Activated naive CD4-positive, alpha-beta T cell treated with anti-CD3 and anti-CD28 coated beads, Interleukin-2, amount 10 ng/mL, durations not matched to agents 7 days and 5 days (primary cell): Measurements from ENCODE around the gene SLC1A1.

Experiments
- CTCF ChIA-PET: fragments of 350-600 bp; sonication (Branson Sonifier 250); formaldehyde crosslinking; loops from one replicate; lab custom pipeline; 2021; ENCODE audit warnings: antibody characterized with exemption; lab: Charles Lee
- DNase-seq: peaks from one replicate; pipeline ENCODE4 v3.0.0-alpha.2; 2020
- H3K27ac Mint-ChIP-seq: one replicate; pipeline ENCODE4 v1.8.0; 2021; ENCODE audit warnings: mild to moderate bottlenecking, moderate library complexity, mixed read lengths
- H3K27me3 Mint-ChIP-seq: one replicate; pipeline ENCODE4 v1.8.0; 2021; ENCODE audit warnings: mild to moderate bottlenecking, mixed read lengths
- H3K36me3 Mint-ChIP-seq: one replicate; pipeline ENCODE4 v1.8.0; 2021; ENCODE audit warnings: mixed read lengths
- H3K4me1 Mint-ChIP-seq: one replicate; pipeline ENCODE4 v1.8.0; 2021; ENCODE audit warnings: mixed read lengths
- H3K4me3 Mint-ChIP-seq: one replicate; pipeline ENCODE4 v1.8.0; 2021; ENCODE audit warnings: mild to moderate bottlenecking, moderate library complexity, mixed read lengths
- H3K9me3 Mint-ChIP-seq: one replicate; pipeline ENCODE4 v1.8.0; 2021; ENCODE audit warnings: mixed read lengths

The SLC1A1 gene

DNA sequence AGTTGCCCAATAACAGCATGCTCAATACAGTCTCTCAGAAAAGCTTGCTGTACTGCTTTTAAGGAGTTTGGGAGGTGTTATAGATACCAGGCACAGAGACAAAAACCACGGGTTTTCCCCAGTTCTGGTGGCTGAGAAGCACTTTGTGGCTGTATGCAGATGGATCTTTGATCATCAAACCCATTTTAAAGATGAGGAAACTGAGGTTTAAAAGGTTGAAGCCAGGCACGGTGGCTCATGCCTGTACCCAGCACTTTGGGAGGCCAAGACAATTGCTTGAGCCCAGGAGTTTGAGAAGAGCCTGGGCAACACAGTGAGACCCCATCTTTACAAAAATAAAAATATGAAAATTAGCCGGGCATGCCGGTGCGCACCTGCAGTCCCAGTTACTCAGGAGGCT, 125.5 kb downstream of the SLC1A1 start:
- Mint-ChIP-seq H3K9me3 (peaks cover 8% of the 10 kb centered on the region), H3K27me3 (peaks cover 3% of the 10 kb centered on the region), H3K4me1 (peaks cover 25% of the 10 kb centered on the region), H3K27ac (no peak overlapping the region), H3K36me3 (no peaks in the 10 kb centered on the region), H3K4me3 (no peak overlapping the region)
- no peak for DNase-seq
- CTCF ChIA-PET = interaction anchor here (0.8 to 2.7 kb wide), 2 partner anchors 11 to 35 kb away, joined by 3 to 6 read pairs; no protein-coding TSS in a partner anchor

GRCh38 chr9:4617752-4618151, 127.5 kb downstream of the SLC1A1 start:
- peaks cover 28% of the 10 kb centered on the region for H3K4me1 Mint-ChIP-seq
- H3K27ac Mint-ChIP-seq = no peak overlapping the region

GRCh38 chr9:4618700-4619099, 128.4 kb downstream of the SLC1A1 start:
- no peak for DNase-seq
- CTCF ChIA-PET = no interaction called here
- peaks cover 8% of the 10 kb centered on the region for H3K27me3 Mint-ChIP-seq
- H3K4me1 Mint-ChIP-seq = peaks cover 28% of the 10 kb centered on the region
- no peak overlapping the region for H3K4me3 Mint-ChIP-seq
- H3K36me3 Mint-ChIP-seq = no peaks in the 10 kb centered on the region
- no peak overlapping the region for H3K27ac Mint-ChIP-seq
- peaks cover 8% of the 10 kb centered on the region for H3K9me3 Mint-ChIP-seq

More at GRCh38 chr9:4617752-4618151, 127.5 kb downstream of the SLC1A1 start:
- CTCF ChIA-PET = interaction anchor here (2.7 kb wide), 1 partner anchor 13 kb away, joined by 6 read pairs; no protein-coding TSS in a partner anchor
- H3K4me3 Mint-ChIP-seq = no peak overlapping the region
- DNase-seq = no peak
- H3K27me3 Mint-ChIP-seq = peaks cover 8% of the 10 kb centered on the region
- peaks cover 8% of the 10 kb centered on the region for H3K9me3 Mint-ChIP-seq
- no peaks in the 10 kb centered on the region for H3K36me3 Mint-ChIP-seq

DNA sequence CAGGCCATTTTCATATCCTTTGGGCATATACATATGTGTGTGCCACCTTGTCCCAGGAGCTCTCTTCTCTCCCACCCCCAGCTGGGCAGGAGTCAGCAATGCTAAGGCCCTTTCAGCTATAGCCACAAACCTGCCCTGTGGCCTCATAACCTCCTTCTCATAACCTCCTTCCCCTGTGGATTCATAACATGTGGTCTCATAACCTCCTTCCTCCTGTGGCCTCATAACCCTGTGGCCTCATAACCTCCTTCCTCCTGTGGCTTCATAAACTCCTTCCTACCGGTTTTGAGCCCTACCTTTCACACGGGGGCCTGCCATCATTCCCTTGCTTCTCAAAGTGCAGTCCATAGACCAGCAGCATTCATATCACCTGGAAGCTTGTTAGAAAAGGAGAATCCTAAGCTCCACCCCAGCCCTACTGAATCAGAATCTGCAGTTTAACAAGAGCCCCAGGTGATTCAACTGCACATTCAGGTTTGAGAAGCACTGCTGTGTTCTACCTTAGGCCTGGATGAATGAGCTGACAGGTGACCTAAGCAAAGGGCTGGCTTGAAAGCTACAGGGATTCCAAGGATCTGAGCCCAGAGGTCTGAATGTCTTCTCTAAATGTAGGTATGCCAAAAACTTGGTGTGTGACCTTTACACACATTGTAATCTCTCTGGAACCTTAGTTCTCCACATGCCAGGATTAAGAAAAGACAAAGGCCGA, 129.9 kb downstream of the SLC1A1 start:
- H3K36me3 Mint-ChIP-seq = no peaks in the 10 kb centered on the region
- CTCF ChIA-PET = no interaction called here
- H3K4me1 Mint-ChIP-seq = peaks cover 23% of the 10 kb centered on the region
- no peak overlapping the region for H3K4me3 Mint-ChIP-seq
- peak; percentile 29 for DNase-seq
- H3K27ac Mint-ChIP-seq = no peak overlapping the region
- peaks cover 8% of the 10 kb centered on the region for H3K9me3 Mint-ChIP-seq
- peaks cover 7% of the 10 kb centered on the region for H3K27me3 Mint-ChIP-seq

GRCh38 chr9:4620881-4621555, 130.8 kb downstream of the SLC1A1 start:
- CTCF ChIA-PET = interaction anchor here (0.6 kb wide), 1 partner anchor 9 kb away, joined by 4 read pairs; no protein-coding TSS in a partner anchor
- no peak overlapping the region for H3K4me3 Mint-ChIP-seq
- H3K36me3 Mint-ChIP-seq = no peaks in the 10 kb centered on the region
- H3K4me1 Mint-ChIP-seq = peaks cover 17% of the 10 kb centered on the region
- H3K9me3 Mint-ChIP-seq = peaks cover 8% of the 10 kb centered on the region
- H3K27me3 Mint-ChIP-seq = peaks cover 6% of the 10 kb centered on the region
- no peak overlapping the region for H3K27ac Mint-ChIP-seq
- DNase-seq = no peak

GRCh38 chr9:4622016-4622415, 131.7 kb downstream of the SLC1A1 start:
- Mint-ChIP-seq H3K27me3 (peaks cover 11% of the 10 kb centered on the region), H3K4me3 (no peak overlapping the region), H3K27ac (no peak overlapping the region), H3K36me3 (no peaks in the 10 kb centered on the region), H3K4me1 (peaks cover 17% of the 10 kb centered on the region), H3K9me3 (peaks cover 8% of the 10 kb centered on the region)
- CTCF ChIA-PET = no interaction called here
- DNase-seq = no peak

GRCh38 chr9:4630836-4631235, 140.6 kb downstream of the SLC1A1 start:
- H3K36me3 Mint-ChIP-seq = no peaks in the 10 kb centered on the region
- H3K4me1 Mint-ChIP-seq = no peaks in the 10 kb centered on the region
- no peak overlapping the region for H3K4me3 Mint-ChIP-seq
- H3K27me3 Mint-ChIP-seq = peaks cover 7% of the 10 kb centered on the region
- H3K27ac Mint-ChIP-seq = no peak overlapping the region
- no peak for DNase-seq
- H3K9me3 Mint-ChIP-seq = no peaks in the 10 kb centered on the region
- CTCF ChIA-PET = no interaction called here
